Fibroblast of lung (primary cell): Measurements from ENCODE around the gene AKT1. TPM values are rescaled to one million over a fixed set of nuclear protein-coding genes. Genes with fewer than 3 reads are reported as not detected.

Experiments used
- DNase-seq, 2 donors: peaks; one replicate each; pipeline versions ENCODE4 v3.0.0 to v3.0.0-alpha.2; 2010; ENCODE audit warnings: low read depth in 2 of 2
- H2AFZ ChIP-seq: 2 replicates; pipeline ENCODE4 v1.5.1; 2012; ENCODE audit warnings: low read length, control low read depth, inconsistent platforms
- H3K27ac ChIP-seq: 2 replicates; pipeline ENCODE4 v1.5.1; 2011; ENCODE audit warnings: low read length, control low read depth; ENCODE audit not compliant: insufficient read depth
- H3K27me3 ChIP-seq: 2 replicates; pipeline ENCODE4 v1.5.1; 2011; ENCODE audit warnings: mild to moderate bottlenecking, low read length; ENCODE audit not compliant: control insufficient read depth, insufficient read depth
- H3K36me3 ChIP-seq: 2 replicates; pipeline ENCODE4 v1.5.1; 2011; ENCODE audit warnings: low read length; ENCODE audit not compliant: control insufficient read depth, insufficient read depth
- H3K4me1 ChIP-seq: 2 replicates; pipeline ENCODE4 v1.5.1; 2011; ENCODE audit warnings: low read length; ENCODE audit not compliant: control insufficient read depth, insufficient read depth; ENCODE audit errors: extremely low read depth
- H3K4me2 ChIP-seq: 2 replicates; pipeline ENCODE4 v1.5.1; 2011; ENCODE audit warnings: low read length, control low read depth; ENCODE audit not compliant: insufficient read depth; ENCODE audit errors: extremely low read depth
- H3K4me3 ChIP-seq, 4 experiments: fragments of 200-600 bp in 1 of 4; sonication (generic) in 1 of 4; replicated peaks in 1 of 4; 2 replicates each; pipeline ENCODE4 v1.5.1; 2011 to 2016; ENCODE audit warnings: low read length in 4 of 4, low read depth in 3 of 4, mild to moderate bottlenecking in 3 of 4, control low read depth in 2 of 4, inconsistent platforms in 1 of 4, mixed read lengths in 1 of 4; ENCODE audit not compliant: insufficient read depth in 1 of 4; ENCODE audit errors: control extremely low read depth in 1 of 4
- H3K79me2 ChIP-seq: 2 replicates; pipeline ENCODE4 v1.5.1; 2012; ENCODE audit warnings: mild to moderate bottlenecking, low read length, inconsistent platforms; ENCODE audit not compliant: control insufficient read depth, insufficient read depth
- H3K9ac ChIP-seq: 2 replicates; pipeline ENCODE4 v1.5.1; 2011; ENCODE audit warnings: mild to moderate bottlenecking, low read length, control low read depth; ENCODE audit not compliant: insufficient read depth
- H3K9me3 ChIP-seq: 2 replicates; pipeline ENCODE4 v1.5.1; 2012; ENCODE audit warnings: low read depth, low read length; ENCODE audit not compliant: control insufficient read depth, insufficient read depth
- H4K20me1 ChIP-seq: 2 replicates; pipeline ENCODE4 v1.5.1; 2011; ENCODE audit warnings: low read length; ENCODE audit not compliant: control insufficient read depth, insufficient read depth; ENCODE audit errors: extremely low read depth
- CTCF ChIP-seq, 2 donors: IDR thresholded peaks in 1 of 2; conservative IDR thresholded peaks in 1 of 2; 1 replicate in 1 of 2; 2 replicates in 1 of 2; pipeline ENCODE4 v1.5.1; 2011 to 2012; ENCODE audit warnings: low read length in 2 of 2, control low read depth in 1 of 2, inconsistent platforms in 1 of 2, low read depth in 1 of 2, mild to moderate bottlenecking in 1 of 2
- EZH2 ChIP-seq: IDR thresholded peaks from 2 replicates; pipeline ENCODE4 v1.5.1; 2012; ENCODE audit warnings: low read length, control low read depth, mild to moderate bottlenecking; ENCODE audit errors: missing control alignments
- polyA plus RNA-seq, 2 donors: library from polyadenylated mRNA; depleted of rRNA in 1 of 2; stranded (reverse) in 1 of 2; unstranded in 1 of 2; fragments of >200 nt; gene quantifications; 2 replicates each; pipeline ENCODE4 v1.2.1, GENCODE V29; 2011 to 2012; ENCODE audit warnings: missing spikeins in 1 of 2
- total RNA-seq: library from RNA; depleted of rRNA; stranded (reverse); fragments of >200 nt; gene quantifications from 2 replicates; pipeline ENCODE4 v1.2.1, GENCODE V29; 2014

AKT1 gene
- total and polyA plus RNA-seq, 2 donors (not counting 1 experiment from before 2014, with no cell fraction given) = 83.2 to 127 TPM

- H3K36me3 ChIP-seq = peaks cover 14% of the 10 kb centered on the region
- TF ChIP-seq EZH2 = no peak
- no peak for TF ChIP-seq CTCF (conservative IDR thresholded peaks at IDR 0.05 in 1 of 2, IDR thresholded peaks at IDR 0.05 in 1 of 2; ENCODE audit: low read depth in 1 of 2, low read length in 2 of 2)
- no peak overlapping the region for H3K27ac ChIP-seq
- no peaks in the 10 kb centered on the region for H3K27me3 ChIP-seq
- H3K4me2 ChIP-seq = no peak overlapping the region
- H3K9me3 ChIP-seq = no peaks in the 10 kb centered on the region
- peaks cover 57% of the 10 kb centered on the region for H3K79me2 ChIP-seq
- no peak overlapping the region for H3K9ac ChIP-seq
- no peak overlapping the region for H2AFZ ChIP-seq
- peaks cover 7% of the 10 kb centered on the region for H3K4me1 ChIP-seq
- no peak overlapping the region for H3K4me3 ChIP-seq
- DNase-seq = no peak
- no peaks in the 10 kb centered on the region for H4K20me1 ChIP-seq
Measured at GRCh38 chr14:104791425-104791824, 4.1 kb downstream of the AKT1 start.

- Histone ChIP-seq H3K4me3 (no peak overlapping the region), H3K27me3 (no peaks in the 10 kb centered on the region), H3K27ac (no peak overlapping the region), H2AFZ (no peak overlapping the region), H3K4me2 (no peak overlapping the region), H3K9me3 (no peaks in the 10 kb centered on the region), H3K4me1 (peaks cover 5% of the 10 kb centered on the region), H3K9ac (no peak overlapping the region), H3K36me3 (peaks cover 15% of the 10 kb centered on the region), H4K20me1 (no peaks in the 10 kb centered on the region), H3K79me2 (peaks cover 57% of the 10 kb centered on the region)
- TF ChIP-seq EZH2 (no peak), CTCF (conservative IDR thresholded peaks at IDR 0.05 in 1 of 2, IDR thresholded peaks at IDR 0.05 in 1 of 2; ENCODE audit: low read depth in 1 of 2, low read length in 2 of 2) (no peak)
- no peak for DNase-seq
Measured at GRCh38 chr14:104789752-104790743, 5.5 kb downstream of the AKT1 start.

GRCh38 chr14:104788873-104789663 lies 6.5 kb downstream of the AKT1 start:
- peaks cover 48% of the 10 kb centered on the region for H3K79me2 ChIP-seq
- peaks cover 4% of the 10 kb centered on the region for H3K4me1 ChIP-seq
- TF ChIP-seq EZH2 (no peak), CTCF (conservative IDR thresholded peaks at IDR 0.05 in 1 of 2, IDR thresholded peaks at IDR 0.05 in 1 of 2; ENCODE audit: low read depth in 1 of 2, low read length in 2 of 2) (no peak)
- DNase-seq = no peak
- H3K27me3 ChIP-seq = no peaks in the 10 kb centered on the region
- no peak overlapping the region for H3K4me3 ChIP-seq
- no peaks in the 10 kb centered on the region for H3K9me3 ChIP-seq
- H3K9ac ChIP-seq = no peak overlapping the region
- no peak overlapping the region for H3K27ac ChIP-seq
- H4K20me1 ChIP-seq = no peaks in the 10 kb centered on the region
- no peak overlapping the region for H2AFZ ChIP-seq
- H3K36me3 ChIP-seq = peaks cover 17% of the 10 kb centered on the region
- H3K4me2 ChIP-seq = no peak overlapping the region
